Fibroblast of pulmonary artery (primary cell): ENCODE data around the gene HEPHL1.

Experiments used
- DNase-seq: peaks from one replicate; pipeline ENCODE4 v3.0.0-alpha.2; 2010; ENCODE audit warnings: low read depth
- H3K4me3 ChIP-seq: replicated peaks from 2 replicates; pipeline ENCODE4 v1.5.1; 2011; ENCODE audit warnings: low read depth, mild to moderate bottlenecking, control low read depth, low read length, moderate library complexity
- TF ChIP-seq, protein P1 (sequence below): IDR thresholded peaks from 2 replicates; pipeline ENCODE4 v1.5.1; 2011; ENCODE audit warnings: mild to moderate bottlenecking, control low read depth, low read length, inconsistent platforms; ENCODE audit errors: missing control alignments

HEPHL1 gene

DNA sequence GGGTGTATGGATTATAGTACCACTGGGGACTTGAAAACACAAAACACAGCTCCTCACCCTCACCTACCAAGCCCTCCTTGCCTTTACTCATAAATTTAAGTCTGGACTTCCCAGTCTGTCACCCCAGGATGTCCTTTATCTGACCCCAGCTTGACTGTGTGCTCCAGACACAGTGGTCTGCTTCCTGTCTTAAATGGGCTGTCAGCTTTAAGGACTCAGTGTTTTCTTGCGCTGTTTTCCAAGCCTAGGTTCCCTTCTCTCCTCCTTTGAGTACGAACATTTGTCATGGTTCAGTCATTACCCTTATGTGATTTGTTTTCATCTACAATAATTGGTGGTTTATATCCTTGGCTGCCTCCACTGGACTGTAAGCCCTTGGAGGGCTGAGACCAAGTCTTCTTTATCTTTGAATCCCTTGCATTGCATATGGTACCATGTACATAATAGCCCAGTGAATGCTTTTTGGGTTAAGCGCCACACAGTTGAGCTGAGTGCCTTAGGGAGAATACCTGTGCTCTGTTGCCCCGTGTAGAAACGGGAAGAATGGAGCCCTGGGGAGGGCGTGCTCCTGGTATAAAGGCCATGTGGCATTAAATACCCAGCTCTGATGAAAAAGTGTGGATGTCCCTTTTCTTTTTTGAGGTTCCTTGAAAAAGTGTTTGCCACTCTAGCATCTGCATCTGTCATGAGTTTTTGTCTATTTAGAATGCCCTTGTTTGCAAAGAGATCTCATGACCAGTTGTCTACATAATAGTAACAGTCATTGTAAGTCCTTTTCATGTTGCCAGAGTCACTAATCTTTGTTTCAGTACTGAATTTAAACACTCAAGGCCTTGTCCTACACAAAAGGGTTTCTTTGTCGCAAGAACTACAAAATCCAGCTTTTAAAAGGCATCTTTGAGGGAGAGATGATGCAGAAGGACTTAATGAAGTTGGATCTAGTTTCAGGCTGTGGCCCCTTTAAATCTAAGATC is 121.4 kb downstream of the HEPHL1 start:
- TF ChIP-seq, protein P1, sequence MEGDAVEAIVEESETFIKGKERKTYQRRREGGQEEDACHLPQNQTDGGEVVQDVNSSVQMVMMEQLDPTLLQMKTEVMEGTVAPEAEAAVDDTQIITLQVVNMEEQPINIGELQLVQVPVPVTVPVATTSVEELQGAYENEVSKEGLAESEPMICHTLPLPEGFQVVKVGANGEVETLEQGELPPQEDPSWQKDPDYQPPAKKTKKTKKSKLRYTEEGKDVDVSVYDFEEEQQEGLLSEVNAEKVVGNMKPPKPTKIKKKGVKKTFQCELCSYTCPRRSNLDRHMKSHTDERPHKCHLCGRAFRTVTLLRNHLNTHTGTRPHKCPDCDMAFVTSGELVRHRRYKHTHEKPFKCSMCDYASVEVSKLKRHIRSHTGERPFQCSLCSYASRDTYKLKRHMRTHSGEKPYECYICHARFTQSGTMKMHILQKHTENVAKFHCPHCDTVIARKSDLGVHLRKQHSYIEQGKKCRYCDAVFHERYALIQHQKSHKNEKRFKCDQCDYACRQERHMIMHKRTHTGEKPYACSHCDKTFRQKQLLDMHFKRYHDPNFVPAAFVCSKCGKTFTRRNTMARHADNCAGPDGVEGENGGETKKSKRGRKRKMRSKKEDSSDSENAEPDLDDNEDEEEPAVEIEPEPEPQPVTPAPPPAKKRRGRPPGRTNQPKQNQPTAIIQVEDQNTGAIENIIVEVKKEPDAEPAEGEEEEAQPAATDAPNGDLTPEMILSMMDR, result no peak
- H3K4me3 ChIP-seq, result no peak overlapping the region
- peak; percentile 21 for DNase-seq

DNA sequence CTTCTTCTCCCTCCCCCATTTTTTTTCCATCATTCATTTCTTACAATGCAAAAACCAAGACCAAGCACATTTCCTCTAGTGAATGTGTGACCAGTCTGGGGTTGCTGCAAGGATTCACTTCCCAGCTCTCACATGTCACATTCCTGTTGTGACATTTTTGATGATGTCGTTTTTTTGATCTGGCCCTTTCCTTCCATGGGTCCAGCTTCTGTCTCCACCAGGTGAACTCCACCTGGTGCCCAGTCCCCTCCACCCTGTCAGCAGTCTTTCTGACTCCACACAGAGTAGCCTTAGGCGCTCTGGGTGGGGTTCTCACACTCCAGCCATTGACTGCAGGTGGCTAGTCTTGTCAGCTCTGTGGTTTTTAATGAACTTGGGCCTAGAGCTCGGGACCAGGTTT is 123.1 kb downstream of the HEPHL1 start:
- no peak for DNase-seq
- TF ChIP-seq, protein P1, result no peak
- H3K4me3 ChIP-seq, result no peak overlapping the region

DNA sequence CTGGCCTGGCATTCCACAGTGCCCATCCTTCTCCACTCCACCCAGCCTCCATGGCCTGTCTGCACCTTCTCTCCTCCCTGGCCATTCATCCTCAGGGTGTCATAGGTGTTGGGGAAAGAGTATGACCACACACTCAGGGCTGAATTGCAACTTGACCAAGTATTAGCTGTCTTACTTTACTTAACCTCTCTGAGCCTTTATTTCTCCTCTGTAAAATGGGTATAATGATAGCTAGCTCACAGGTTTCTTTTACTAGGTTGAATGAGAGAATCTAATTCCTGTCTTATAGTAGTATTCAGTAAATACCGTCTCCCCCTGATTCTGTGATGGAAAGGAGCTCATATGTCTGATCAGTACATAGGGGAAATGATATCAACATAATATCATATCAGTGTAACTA is 123.5 kb downstream of the HEPHL1 start:
- TF ChIP-seq, protein P1, result no peak
- DNase-seq, result no peak

DNA sequence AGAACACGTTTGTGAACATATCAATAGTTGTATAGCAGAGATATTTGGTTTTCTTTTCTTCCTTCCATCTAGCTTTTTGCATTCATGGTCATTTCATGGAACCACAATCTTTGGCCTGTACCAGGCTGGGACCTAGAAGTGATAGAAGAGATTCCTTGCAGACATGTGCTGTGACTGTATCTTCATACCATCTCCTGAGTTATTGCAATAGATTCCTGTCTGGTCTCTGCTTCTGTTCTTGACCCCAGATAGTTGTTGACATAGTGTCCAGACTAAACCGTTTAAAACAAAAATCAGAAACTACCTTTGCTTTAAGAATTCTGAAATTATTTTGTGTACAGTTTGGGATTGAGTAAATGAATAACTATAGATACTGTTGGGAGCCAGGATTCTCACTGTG is 124.3 kb downstream of the HEPHL1 start:
- no peak overlapping the region for H3K4me3 ChIP-seq
- TF ChIP-seq, protein P1, result no peak
- DNase-seq, result no peak

More for the DNA sequence above, 123.5 kb downstream of the HEPHL1 start:
- no peak overlapping the region for H3K4me3 ChIP-seq

DNA sequence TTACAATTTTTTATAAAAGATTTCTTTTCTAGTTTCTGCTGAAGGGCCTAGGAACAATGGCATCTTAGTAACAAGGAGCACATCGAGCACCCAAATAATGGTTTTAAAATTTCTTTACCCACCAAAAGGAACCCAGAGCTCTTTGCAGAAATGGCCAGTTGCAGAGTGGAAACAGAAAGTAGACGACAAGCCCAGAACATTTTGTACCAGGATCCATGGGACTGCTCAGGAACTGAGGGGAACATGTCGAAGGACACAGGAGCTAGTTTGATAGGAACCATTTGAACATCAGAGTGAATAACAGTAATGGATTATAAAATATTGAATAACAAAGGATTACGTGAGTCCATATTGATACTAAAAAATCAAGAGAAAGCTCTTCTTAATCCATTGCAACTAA is 124.8 kb downstream of the HEPHL1 start:
- TF ChIP-seq, protein P1, result no peak
- no peak for DNase-seq
- no peak overlapping the region for H3K4me3 ChIP-seq

DNA sequence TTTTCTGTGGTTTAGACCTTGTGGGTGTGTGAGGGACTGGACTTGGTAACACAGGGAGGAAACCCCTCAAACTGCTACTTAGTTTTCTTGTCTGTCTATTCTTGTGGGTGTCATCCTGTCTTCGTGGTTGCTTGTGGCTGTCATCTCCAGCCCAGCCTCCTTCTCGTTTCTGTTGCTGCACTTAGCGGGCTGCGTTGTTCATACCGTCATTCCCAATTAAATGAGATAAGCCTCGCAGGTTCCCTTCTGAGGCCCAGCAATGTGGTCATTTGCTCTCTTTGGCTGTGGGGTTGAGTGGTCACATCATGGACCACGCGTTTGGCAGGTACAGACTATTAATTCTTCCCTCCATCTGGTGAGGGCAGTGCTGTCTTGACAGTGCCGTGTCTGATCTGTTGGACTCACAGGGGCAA is 126.3 kb downstream of the HEPHL1 start:
- no peak for DNase-seq
- TF ChIP-seq, protein P1, result no peak
- no peak overlapping the region for H3K4me3 ChIP-seq
